ENCODE results near the gene DDAH1.

Gene DDAH1

GRCh38 chr1:85374160-85374559 is 90.8 kb downstream of the DDAH1 start:
- no peak for TF ChIP-seq CTCF (IDR thresholded peaks at IDR 0.05; ENCODE audit: unreplicated experiment in 3 of 3)
- Mint-ChIP-seq H3K27me3 (ENCODE audit: low read depth) (no peaks in the 10 kb centered on the region), H3K9me3 (no peaks in the 10 kb centered on the region), H3K4me1 (peaks cover 36% of the 10 kb centered on the region), H3K36me3 (ENCODE audit: low read depth) (no peaks in the 10 kb centered on the region), H3K4me3 (no peak overlapping the region), H3K27ac (peak overlapping the region; percentile 52 to 76 (median 75))

GRCh38 chr1:85373378-85373708 is 91.6 kb downstream of the DDAH1 start:
- Mint-ChIP-seq H3K4me3 (no peak overlapping the region), H3K27ac (peak overlapping the region; percentile 73 to 76 (median 75)), H3K27me3 (ENCODE audit: low read depth) (no peaks in the 10 kb centered on the region), H3K9me3 (no peaks in the 10 kb centered on the region), H3K36me3 (ENCODE audit: low read depth) (no peaks in the 10 kb centered on the region), H3K4me1 (peaks cover 33% of the 10 kb centered on the region)
- TF ChIP-seq CTCF (IDR thresholded peaks at IDR 0.05; ENCODE audit: unreplicated experiment in 3 of 3): no peak

DNA sequence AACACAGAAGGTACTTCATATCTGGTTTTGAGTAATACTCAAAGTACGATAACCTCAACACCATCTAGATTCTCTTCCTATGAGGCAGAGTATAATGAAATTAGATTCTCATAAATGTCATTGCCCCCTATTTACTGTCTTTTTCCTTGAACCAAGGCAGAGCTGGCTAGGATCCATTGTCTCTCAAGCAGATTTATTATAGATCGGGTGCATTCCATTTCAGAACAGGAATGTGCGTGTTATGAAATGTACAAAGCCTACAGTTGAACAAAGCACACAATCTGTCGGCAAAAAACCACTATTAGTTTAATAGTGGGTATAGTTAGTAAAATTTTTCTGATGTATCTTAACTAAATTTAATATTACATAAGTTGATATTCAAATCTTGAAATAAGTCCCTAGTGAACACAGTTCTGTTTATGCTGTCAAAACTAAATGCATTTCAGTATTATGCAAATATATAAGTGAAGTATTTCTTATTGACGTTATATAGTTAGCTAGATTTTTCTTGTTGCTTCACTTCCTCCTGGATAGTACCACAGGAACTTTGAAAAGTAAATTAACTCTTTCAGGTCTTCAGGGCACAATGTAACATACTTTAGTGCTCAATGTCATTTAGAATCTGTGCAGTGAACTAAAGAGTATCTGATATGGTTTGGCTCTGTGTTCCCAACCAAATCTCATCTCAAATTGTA is 92.1 kb downstream of the DDAH1 start:
- H3K4me3 Mint-ChIP-seq: no peak overlapping the region
- H3K36me3 Mint-ChIP-seq (ENCODE audit: low read depth): no peaks in the 10 kb centered on the region
- peaks cover 38% of the 10 kb centered on the region for H3K4me1 Mint-ChIP-seq
- no peak for TF ChIP-seq CTCF (IDR thresholded peaks at IDR 0.05; ENCODE audit: unreplicated experiment in 3 of 3)
- peak overlapping the region; percentile 73 to 76 (median 75) for H3K27ac Mint-ChIP-seq
- H3K27me3 Mint-ChIP-seq (ENCODE audit: low read depth): no peaks in the 10 kb centered on the region
- no peaks in the 10 kb centered on the region for H3K9me3 Mint-ChIP-seq

GRCh38 chr1:85371021-85371420 is 93.9 kb downstream of the DDAH1 start:
- Mint-ChIP-seq H3K9me3 (no peaks in the 10 kb centered on the region), H3K36me3 (ENCODE audit: low read depth) (no peaks in the 10 kb centered on the region), H3K27ac (peak overlapping the region in 2 of 3 experiments; percentile 11 to 32), H3K4me3 (no peak overlapping the region), H3K27me3 (ENCODE audit: low read depth) (no peaks in the 10 kb centered on the region), H3K4me1 (peaks cover 38% of the 10 kb centered on the region)
- TF ChIP-seq CTCF (IDR thresholded peaks at IDR 0.05; ENCODE audit: unreplicated experiment in 3 of 3): no peak

DNA sequence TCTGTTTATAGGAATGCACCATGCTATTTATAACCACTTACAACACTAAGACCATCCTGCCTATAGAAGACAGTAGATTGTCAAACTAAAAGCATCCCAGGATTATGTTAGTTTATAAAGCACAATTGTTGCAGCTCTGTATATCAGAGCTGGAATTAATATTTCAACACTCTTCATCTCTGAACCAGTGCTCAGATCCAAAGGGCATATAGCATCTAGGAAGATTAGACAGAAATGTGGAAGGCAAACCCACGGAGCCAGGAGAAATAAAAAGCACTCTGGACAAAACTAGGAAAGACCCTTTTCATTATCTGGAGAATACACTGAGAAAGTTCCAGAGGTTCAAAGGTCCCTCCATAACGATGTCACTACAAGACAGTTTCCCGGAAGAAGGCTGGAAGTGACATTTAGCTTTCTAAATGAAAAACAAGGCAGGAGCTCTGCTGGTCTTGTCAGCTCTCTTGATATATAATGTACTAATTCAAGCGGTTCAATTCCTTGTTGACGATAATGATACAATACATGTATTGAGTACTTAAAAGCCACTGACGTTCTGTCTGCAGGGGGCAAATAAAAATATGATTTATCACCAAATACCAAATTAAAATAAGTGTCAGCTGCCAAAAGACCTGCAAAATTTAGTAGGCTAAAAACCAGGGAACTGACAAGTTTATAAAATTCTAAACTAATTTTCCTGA is 96.7 kb downstream of the DDAH1 start:
- no peak overlapping the region for H3K4me3 Mint-ChIP-seq
- H3K9me3 Mint-ChIP-seq: no peaks in the 10 kb centered on the region
- no peaks in the 10 kb centered on the region for H3K27me3 Mint-ChIP-seq (ENCODE audit: low read depth)
- H3K4me1 Mint-ChIP-seq: peaks cover 32% of the 10 kb centered on the region
- peak overlapping the region; percentile 26 to 49 (median 48) for H3K27ac Mint-ChIP-seq
- H3K36me3 Mint-ChIP-seq (ENCODE audit: low read depth): no peaks in the 10 kb centered on the region
- no peak for TF ChIP-seq CTCF (IDR thresholded peaks at IDR 0.05; ENCODE audit: unreplicated experiment in 3 of 3)

Measured in nephron (organoid).